ENCODE results near the gene KLHL9. TPM values are rescaled to one million over a fixed set of nuclear protein-coding genes. Genes with fewer than 3 reads are reported as not detected.

Gene KLHL9
- total and polyA plus RNA-seq, 2 of the 13 experiments (the other 11 are each of a cell fraction or from before 2014, with no cell fraction given): 8.7 to 17.7 TPM

DNA sequence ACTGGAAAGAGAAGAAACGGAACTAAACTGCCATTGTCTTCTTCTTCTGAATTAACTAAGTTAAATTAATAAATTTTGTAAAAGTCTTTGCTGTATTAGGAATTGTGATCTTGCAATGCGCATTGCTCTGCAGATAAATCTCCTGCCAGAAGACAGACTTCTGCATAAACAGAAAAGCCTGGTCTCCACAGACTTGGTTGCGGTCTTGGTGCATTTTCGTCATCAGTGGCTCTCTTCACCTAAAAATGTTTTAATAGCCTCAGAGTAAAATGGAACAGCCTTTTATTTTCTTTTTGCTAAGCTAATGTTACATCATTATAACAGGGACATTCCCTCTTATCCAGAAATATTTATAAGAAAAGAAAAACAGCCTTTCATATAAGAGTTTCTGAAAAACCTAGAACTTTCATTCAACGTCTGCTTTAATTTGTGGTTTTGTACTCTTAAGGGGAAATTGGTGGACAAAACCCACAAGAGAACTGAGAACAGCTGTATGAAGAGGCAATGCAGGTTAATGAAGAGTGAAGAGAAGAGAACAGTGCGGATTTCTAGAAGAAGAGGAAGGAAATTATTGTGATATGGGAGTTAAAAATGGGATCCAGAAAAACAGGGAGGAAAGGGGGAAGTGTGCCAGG lies 40.2 kb downstream of the KLHL9 start:
- POLR2A ChIA-PET: no interaction called here
- Histone ChIP-seq H3K9me3 (ENCODE audit: low read length) (no peaks in the 10 kb centered on the region), H3K79me2 (ENCODE audit: insufficient read depth, low read length) (no peaks in the 10 kb centered on the region), H3K36me3 (replicated peaks in 1 of 2; ENCODE audit: control insufficient read depth in 1 of 2, insufficient read depth in 2 of 2, low read length in 2 of 2) (no peaks in the 10 kb centered on the region), H3K9ac (ENCODE audit: insufficient read depth, low read depth, low read length) (no peak overlapping the region), H3K27me3 (ENCODE audit: control insufficient read depth in 1 of 2, insufficient read depth in 2 of 2, low read length in 2 of 2) (no peaks in the 10 kb centered on the region), H3K4me3 (replicated peaks in 1 of 3; ENCODE audit: insufficient read depth in 1 of 3, low read depth in 2 of 3, low read length in 3 of 3) (no peak overlapping the region), H4K20me1 (ENCODE audit: insufficient read depth, low read length) (no peaks in the 10 kb centered on the region), H2AFZ (ENCODE audit: low read length) (no peak overlapping the region), H3K27ac (ENCODE audit: extremely low read length, insufficient read depth, low read length) (no peak overlapping the region), H3K4me1 (ENCODE audit: insufficient read depth, low read length) (no peaks in the 10 kb centered on the region), H3K4me2 (ENCODE audit: low read depth, low read length) (no peak overlapping the region)
- no TSS peak for BruUV-seq (replicated peaks)
- DNase-seq (ENCODE audit: low spot score) (no peak), FAIRE-seq (no peak), ATAC-seq (no peak)
- in situ Hi-C loops (cut with HindIII; ENCODE audit: extremely low pct_ligation_motif_present, low pct_unique_long_range_greater_than_20kb) (no loop called here), intact Hi-C loops (cut with micrococcal nuclease; ENCODE audit: unreplicated experiment) (no loop called here)
- 22% methylated on average over 6 of the region's 6 CpGs for WGBS (ENCODE audit: low lambda C conversion rate)
- CTCF ChIA-PET (ENCODE audit: low intra/inter-chr PET ratio, low total read pairs): no interaction called here
- TF ChIP-seq YY1 (IDR thresholded peaks at IDR 0.05; ENCODE audit: insufficient read depth, insufficient replicate concordance, low read depth, low read length) (no peak), ZNF589 (CRISPR knock-in tag; conservative IDR thresholded peaks at IDR 0.05) (no peak), ZNF20 (CRISPR knock-in tag; IDR thresholded peaks at IDR 0.05) (no peak), ZFP1 (CRISPR knock-in tag; IDR thresholded peaks at IDR 0.05) (no peak), WIZ (CRISPR knock-in tag; IDR thresholded peaks at IDR 0.05) (no peak), SALL1 (CRISPR knock-in tag; IDR thresholded peaks at IDR 0.05) (no peak), RBAK (CRISPR knock-in tag; IDR thresholded peaks at IDR 0.05) (no peak), ZBTB8A (CRISPR knock-in tag; IDR thresholded peaks at IDR 0.05; ENCODE audit: borderline replicate concordance, low read depth) (no peak), ARNT2 (CRISPR knock-in tag; IDR thresholded peaks at IDR 0.05; ENCODE audit: low read depth) (no peak), SRY (CRISPR knock-in tag; IDR thresholded peaks at IDR 0.05) (no peak), NFKB2 (CRISPR knock-in tag; IDR thresholded peaks at IDR 0.05; ENCODE audit: borderline replicate concordance) (no peak)
- TF ChIP-seq, protein P1, sequence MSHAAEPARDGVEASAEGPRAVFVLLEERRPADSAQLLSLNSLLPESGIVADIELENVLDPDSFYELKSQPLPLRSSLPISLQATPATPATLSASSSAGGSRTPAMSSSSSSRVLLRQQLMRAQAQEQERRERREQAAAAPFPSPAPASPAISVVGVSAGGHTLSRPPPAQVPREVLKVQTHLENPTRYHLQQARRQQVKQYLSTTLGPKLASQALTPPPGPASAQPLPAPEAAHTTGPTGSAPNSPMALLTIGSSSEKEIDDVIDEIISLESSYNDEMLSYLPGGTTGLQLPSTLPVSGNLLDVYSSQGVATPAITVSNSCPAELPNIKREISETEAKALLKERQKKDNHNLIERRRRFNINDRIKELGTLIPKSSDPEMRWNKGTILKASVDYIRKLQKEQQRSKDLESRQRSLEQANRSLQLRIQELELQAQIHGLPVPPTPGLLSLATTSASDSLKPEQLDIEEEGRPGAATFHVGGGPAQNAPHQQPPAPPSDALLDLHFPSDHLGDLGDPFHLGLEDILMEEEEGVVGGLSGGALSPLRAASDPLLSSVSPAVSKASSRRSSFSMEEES (CRISPR knock-in tag; IDR thresholded peaks at IDR 0.05): no peak
- TF ChIP-seq, protein P2, sequence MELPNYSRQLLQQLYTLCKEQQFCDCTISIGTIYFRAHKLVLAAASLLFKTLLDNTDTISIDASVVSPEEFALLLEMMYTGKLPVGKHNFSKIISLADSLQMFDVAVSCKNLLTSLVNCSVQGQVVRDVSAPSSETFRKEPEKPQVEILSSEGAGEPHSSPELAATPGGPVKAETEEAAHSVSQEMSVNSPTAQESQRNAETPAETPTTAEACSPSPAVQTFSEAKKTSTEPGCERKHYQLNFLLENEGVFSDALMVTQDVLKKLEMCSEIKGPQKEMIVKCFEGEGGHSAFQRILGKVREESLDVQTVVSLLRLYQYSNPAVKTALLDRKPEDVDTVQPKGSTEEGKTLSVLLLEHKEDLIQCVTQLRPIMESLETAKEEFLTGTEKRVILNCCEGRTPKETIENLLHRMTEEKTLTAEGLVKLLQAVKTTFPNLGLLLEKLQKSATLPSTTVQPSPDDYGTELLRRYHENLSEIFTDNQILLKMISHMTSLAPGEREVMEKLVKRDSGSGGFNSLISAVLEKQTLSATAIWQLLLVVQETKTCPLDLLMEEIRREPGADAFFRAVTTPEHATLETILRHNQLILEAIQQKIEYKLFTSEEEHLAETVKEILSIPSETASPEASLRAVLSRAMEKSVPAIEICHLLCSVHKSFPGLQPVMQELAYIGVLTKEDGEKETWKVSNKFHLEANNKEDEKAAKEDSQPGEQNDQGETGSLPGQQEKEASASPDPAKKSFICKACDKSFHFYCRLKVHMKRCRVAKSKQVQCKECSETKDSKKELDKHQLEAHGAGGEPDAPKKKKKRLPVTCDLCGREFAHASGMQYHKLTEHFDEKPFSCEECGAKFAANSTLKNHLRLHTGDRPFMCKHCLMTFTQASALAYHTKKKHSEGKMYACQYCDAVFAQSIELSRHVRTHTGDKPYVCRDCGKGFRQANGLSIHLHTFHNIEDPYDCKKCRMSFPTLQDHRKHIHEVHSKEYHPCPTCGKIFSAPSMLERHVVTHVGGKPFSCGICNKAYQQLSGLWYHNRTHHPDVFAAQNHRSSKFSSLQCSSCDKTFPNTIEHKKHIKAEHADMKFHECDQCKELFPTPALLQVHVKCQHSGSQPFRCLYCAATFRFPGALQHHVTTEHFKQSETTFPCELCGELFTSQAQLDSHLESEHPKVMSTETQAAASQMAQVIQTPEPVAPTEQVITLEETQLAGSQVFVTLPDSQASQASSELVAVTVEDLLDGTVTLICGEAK (IDR thresholded peaks at IDR 0.05): no peak
- TF ChIP-seq, protein P2 (CRISPR knock-in tag; IDR thresholded peaks at IDR 0.05): no peak
- TF ChIP-seq, protein P3, sequence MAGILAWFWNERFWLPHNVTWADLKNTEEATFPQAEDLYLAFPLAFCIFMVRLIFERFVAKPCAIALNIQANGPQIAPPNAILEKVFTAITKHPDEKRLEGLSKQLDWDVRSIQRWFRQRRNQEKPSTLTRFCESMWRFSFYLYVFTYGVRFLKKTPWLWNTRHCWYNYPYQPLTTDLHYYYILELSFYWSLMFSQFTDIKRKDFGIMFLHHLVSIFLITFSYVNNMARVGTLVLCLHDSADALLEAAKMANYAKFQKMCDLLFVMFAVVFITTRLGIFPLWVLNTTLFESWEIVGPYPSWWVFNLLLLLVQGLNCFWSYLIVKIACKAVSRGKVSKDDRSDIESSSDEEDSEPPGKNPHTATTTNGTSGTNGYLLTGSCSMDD (CRISPR knock-in tag; IDR thresholded peaks at IDR 0.05): no peak

Data from HepG2 (cell line).